GM19193 (cell line): ENCODE data around the gene CUZD1.

Experiments
- POLR2A ChIP-seq: IDR thresholded peaks from 4 replicates; pipeline ENCODE4 v1.6.1; 2011; ENCODE audit not compliant: insufficient read depth, insufficient read length; ENCODE audit errors: extremely low read depth

CUZD1 gene

GRCh38 chr10:122830273-122830964 is 15.2 kb downstream of the CUZD1 start:
- no peak for TF ChIP-seq POLR2A

DNA sequence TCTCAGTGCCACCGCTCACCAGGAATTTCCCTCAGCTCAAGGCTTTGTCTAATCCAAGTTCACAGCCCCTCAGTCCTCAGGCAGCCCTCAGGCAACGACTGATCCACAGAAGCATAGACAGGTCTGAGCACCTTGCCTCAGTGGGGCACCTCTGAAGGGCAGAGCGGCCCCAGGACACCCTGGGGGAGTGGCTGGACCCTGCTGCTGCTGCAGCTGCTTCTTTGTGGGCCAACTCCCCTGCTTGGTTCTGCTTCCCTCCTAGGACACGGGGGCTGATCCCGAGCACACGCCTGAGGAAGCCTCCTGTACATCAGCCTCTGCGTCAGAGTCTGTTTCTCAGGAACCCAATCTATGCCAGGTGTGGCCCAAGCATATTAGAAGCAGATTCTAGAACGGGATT is 16.2 kb downstream of the CUZD1 start:
- TF ChIP-seq POLR2A, result no peak

DNA sequence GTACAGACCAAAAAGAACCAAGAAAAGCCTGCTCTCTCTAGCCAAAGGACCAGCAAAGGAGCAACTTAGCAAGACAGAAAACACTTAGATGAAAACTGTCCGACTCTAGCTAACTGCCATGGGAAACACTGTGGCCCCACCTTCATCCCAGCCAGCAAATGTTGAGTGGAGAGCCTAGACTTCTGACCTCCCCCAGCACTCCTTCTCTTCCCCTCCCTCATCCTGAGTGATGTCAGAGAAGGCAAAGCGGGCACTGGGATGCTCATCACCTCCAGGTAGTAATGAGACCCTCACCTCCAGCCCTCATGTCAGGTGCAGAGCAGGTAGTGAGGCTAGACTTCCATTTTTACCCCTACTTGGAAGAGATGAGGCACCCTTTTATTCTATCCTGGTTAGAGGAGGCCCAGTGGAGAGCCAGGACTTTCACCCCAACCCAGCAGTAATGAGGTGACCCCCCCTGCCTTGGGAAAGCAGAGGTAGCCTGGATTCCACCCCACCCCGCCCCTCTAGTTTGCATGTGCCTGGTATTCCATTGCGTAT is 16.9 kb downstream of the CUZD1 start:
- TF ChIP-seq POLR2A, result no peak

DNA sequence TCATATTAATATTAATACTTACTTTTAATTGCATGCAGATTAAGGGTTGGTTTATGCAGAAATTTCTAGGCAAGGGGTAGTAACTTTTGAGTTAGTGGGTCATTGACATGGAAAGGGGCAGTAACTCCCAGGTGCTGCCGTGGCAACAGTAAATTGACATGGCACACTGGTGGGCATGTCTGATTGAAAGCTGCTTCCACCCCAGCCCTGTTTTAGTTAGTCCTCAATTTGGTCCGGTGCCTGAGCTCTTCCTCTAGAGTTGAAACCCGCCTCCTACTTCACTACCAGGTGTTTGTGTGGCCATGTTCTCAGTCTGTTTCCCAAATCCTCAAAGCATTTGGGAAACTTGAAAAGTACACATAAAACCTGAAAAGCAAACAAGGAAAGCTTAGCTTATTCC is 18.4 kb downstream of the CUZD1 start:
- no peak for TF ChIP-seq POLR2A

- no peak for TF ChIP-seq POLR2A
These were observed 22.5 kb downstream of the CUZD1 start for GRCh38 chr10:122822973-122823690.

GRCh38 chr10:122821808-122822207 is 23.8 kb downstream of the CUZD1 start:
- TF ChIP-seq POLR2A, result no peak

DNA sequence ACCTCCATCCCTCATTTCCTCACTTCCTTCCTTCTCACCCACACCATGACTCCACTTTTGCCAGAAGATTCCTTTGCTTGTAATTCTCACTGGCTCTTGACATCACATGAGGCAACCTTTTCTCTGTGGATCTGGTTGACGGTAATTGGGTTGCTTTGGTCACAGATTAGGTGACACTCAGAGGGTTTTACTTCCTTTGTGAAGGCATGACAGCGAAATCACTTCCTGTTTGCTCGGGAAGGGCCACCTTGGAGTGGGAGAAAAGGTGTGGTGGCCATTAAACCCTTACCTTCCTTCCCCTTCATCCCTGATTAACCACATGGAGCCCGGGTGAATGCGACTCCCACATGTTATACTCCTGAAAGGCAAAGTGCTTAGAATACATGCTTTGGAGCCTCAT is 30.2 kb downstream of the CUZD1 start:
- TF ChIP-seq POLR2A, result no peak

GRCh38 chr10:122814493-122814892 is 31.2 kb downstream of the CUZD1 start:
- TF ChIP-seq POLR2A, result no peak

GRCh38 chr10:122812751-122813150 is 32.9 kb downstream of the CUZD1 start:
- TF ChIP-seq POLR2A, result no peak

DNA sequence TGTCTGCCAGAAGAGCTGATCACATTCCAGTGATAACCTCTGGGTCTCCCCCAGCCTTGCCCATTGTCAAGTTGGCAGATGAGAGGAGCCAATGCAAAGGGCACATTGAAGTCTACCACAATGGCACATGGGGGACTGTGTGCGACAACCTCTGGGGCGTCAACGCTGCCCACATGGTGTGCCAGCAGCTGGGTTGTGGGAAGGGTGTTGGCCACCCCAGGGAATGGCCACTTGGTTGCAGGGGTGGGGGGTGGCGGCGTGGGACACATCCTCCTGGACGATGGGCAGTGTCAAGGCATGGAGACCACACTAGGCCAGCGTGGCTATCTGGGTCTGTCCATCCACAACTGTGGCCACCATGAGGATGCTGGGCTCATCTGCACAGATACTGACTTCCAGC is 43.4 kb downstream of the CUZD1 start:
- TF ChIP-seq POLR2A, result no peak

DNA sequence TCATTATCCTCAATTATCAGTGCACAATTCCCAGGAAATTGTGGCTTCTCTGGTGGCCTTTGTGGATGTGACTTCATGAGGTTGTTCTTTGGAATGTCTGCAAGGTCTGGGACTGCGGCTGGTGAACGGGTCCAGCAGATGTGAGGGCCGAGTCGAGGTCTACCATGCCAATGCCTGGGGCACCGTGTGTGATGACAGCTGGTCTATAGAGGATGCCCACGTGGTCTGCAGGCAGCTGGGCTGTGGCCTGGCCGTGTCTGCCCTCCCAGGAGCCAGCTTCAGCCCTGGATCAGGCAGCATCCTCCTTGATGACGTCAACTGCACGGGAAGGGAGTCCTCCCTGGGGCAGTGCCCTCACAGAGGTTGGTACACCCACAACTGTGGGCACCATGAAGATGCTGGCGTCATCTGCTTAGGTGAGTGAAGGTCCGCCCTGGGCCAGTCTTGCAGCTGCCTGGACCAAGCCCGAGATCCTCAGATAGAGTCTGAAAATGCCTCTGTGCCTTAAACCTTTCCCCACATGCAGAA is 46.9 kb downstream of the CUZD1 start:
- TF ChIP-seq POLR2A, result no peak

- TF ChIP-seq POLR2A, result no peak
These were observed 48.9 kb downstream of the CUZD1 start for GRCh38 chr10:122796796-122797195.

GRCh38 chr10:122795924-122796323 is 49.7 kb downstream of the CUZD1 start:
- no peak for TF ChIP-seq POLR2A

GRCh38 chr10:122786269-122786668 is 59.4 kb downstream of the CUZD1 start:
- no peak for TF ChIP-seq POLR2A

- no peak for TF ChIP-seq POLR2A
These were observed 62.7 kb downstream of the CUZD1 start for GRCh38 chr10:122782911-122783310.
